LNCAP (cell line): ENCODE measurements around the gene CGA.

Source experiments
- TF ChIP-seq, protein P1 (sequence below): fragments of 450-650 bp; IDR thresholded peaks from 2 replicates; pipeline ENCODE4 v1.5.1; 2017; ENCODE audit warnings: mild to moderate bottlenecking

Gene CGA

DNA sequence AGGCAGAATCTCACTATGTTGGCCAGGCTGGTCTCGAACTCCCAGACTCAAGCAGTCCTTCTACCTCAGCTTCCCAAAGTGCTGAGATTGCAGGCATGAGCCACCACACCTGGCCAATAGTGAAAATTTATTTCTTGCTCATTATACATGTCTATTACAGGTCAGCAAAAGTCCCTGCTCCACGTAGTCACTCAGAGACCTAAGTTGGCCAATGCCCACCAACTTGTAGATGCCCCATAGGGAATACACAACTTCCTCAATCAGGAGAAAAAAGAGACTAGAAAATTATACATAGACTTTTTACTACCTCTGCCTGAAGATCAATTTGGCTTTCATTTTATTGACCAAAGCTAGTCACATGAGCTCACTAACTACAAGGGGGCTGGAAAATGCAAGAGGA lies 22.0 kb upstream of the CGA start:
- TF ChIP-seq, protein P1, sequence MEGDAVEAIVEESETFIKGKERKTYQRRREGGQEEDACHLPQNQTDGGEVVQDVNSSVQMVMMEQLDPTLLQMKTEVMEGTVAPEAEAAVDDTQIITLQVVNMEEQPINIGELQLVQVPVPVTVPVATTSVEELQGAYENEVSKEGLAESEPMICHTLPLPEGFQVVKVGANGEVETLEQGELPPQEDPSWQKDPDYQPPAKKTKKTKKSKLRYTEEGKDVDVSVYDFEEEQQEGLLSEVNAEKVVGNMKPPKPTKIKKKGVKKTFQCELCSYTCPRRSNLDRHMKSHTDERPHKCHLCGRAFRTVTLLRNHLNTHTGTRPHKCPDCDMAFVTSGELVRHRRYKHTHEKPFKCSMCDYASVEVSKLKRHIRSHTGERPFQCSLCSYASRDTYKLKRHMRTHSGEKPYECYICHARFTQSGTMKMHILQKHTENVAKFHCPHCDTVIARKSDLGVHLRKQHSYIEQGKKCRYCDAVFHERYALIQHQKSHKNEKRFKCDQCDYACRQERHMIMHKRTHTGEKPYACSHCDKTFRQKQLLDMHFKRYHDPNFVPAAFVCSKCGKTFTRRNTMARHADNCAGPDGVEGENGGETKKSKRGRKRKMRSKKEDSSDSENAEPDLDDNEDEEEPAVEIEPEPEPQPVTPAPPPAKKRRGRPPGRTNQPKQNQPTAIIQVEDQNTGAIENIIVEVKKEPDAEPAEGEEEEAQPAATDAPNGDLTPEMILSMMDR = no peak

DNA sequence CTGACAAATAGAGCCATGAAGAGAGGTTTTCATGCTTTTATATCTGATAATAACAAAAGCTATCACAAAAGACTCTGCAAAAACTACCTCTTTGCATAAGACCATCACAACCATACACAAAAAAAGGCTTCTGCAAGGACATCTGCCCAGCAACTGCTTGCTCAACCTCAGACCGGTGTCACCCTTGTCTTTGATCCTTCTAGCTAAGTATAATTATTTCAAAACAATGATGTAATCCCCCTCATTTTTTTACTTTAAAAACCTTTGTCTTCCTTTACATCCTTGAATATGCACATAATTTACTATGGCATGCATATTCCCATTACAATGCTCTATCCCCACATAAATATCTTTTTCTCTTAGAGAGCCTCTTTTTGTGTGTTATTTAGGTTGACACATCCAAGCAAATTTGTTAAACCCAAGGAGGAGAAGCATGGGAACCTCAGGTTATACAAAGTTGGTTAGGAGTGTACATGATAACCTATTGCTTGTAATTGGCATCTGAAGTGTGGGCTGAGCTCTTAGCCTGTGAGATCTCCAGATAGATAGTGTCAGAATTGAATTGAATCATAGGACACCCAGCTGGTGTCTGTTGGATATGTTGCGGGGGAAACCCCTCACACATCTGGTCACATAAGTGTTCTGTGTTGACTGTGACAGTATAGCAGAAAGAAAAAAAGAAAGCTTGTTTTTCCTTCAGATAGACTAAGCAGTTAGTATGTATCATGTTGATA lies 20.7 kb upstream of the CGA start:
- TF ChIP-seq, protein P1 = no peak

DNA sequence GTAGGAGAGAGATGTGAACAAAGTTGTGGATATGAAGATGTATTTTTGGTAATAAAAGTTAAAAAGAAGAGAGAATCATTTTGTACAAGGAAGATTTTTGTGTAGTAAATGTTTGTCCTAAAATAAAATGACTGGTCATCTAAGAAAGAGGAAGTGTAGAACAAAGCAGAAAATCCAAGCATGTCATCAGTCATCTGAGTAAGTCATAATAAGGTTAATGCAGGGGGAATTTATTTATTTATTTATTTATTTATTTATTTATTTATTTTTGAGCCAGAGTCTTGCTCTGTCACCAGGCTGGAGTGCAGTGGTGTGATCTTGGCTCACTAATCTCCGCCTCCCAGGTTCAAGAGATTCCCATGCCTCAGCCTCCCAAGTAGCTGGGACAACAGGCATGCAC lies 15.7 kb upstream of the CGA start:
- TF ChIP-seq, protein P1 = no peak

DNA sequence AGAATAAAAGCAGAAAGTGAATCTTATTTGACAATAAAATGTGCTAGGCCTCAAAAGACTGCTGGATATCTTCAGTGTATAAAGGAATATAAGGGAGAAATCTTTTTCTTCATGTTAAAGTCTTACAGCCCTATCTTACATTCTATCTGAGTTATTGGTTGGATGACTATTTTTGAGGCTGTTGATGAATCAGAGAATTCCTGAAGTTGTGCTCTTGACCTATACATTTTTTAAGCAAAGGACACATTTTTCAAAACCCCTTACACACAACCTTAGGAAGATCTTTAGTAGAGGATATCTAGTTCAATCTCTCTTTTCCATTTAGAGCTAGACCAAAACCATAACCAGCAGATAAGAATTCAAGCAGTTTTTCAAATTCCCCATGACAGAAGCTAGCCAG lies 10.9 kb upstream of the CGA start:
- TF ChIP-seq, protein P1 = no peak

GRCh38 chr6:87104667-87105066 lies 9.8 kb upstream of the CGA start:
- TF ChIP-seq, protein P1 = no peak

DNA sequence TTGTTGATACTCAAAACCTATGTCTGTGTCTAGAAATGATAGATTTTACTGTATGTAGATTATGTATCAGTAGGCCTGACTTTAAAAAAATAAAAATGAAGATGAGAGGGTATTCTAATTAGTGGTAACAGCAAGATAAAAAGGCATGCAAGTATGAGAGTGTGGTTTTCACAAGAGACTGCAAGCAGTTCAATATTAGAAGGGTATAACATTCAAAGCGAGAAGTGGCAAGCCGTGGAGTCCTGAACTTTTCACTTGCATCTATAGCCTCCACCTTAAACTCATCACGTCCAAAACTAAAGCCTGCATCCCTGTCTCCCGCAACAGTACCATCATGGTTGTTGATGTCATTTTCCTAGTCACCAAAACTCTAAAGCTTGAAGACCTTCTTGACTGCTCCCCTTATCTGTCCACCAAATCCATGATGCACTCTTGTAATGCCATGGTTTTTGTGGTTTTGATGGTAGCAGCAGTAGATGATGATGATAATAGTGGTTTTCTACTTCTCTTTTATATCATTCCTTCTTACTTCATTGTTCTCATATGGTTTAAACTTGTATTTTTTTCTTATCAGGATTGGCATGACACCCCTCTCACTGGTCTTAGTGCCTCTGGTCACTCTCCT lies 9.2 kb upstream of the CGA start:
- TF ChIP-seq, protein P1 = no peak

DNA sequence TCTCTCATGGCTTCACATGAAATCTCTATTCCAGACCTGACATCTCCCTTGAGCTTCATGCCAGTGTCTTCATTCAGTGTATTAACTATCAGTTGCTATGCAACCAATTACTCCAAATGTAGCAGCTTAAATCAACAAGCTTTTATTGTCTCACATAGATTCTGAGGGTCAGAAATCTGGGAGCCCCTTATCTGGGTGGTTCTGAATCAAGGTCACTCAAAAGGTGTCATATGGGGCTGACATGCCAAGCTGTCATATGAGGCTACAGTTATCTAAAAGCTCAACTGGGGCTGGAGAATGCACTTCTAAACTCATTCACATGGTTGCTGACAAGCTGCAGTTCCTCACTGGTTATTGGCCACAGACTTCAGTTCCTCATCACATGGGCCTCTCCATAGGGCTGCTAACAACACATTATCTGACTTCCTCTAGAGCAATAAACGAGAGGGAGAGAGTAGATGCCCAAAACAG lies 7.3 kb upstream of the CGA start:
- TF ChIP-seq, protein P1 = no peak
